GM12865 (cell line): ENCODE results near the gene FMNL1.

Experiments used
- DNase-seq: peaks from one replicate; pipeline ENCODE4 v3.0.0; 2010; ENCODE audit warnings: low read depth
- H3K4me3 ChIP-seq: 2 replicates; pipeline ENCODE4 v1.5.1; 2011; ENCODE audit warnings: mild to moderate bottlenecking, low read depth, low read length, control low read depth
- CTCF ChIP-seq: IDR thresholded peaks from 2 replicates; pipeline ENCODE4 v1.5.1; 2011; ENCODE audit warnings: low read length, control low read depth, low read depth, inconsistent platforms; ENCODE audit not compliant: insufficient read depth; ENCODE audit errors: missing control alignments

Gene FMNL1

GRCh38 chr17:45230787-45231480, 9.2 kb downstream of the FMNL1 start:
- TF ChIP-seq CTCF: no peak
- no peak overlapping the region for H3K4me3 ChIP-seq
- DNase-seq: no peak

- H3K4me3 ChIP-seq: no peak overlapping the region
- peak; percentile 46 for DNase-seq
- TF ChIP-seq CTCF: peak; percentile 39
Observed at GRCh38 chr17:45231481-45232116, 9.9 kb downstream of the FMNL1 start.

- TF ChIP-seq CTCF: no peak
- no peak overlapping the region for H3K4me3 ChIP-seq
- no peak for DNase-seq
Observed at GRCh38 chr17:45232514-45233422, 11.1 kb downstream of the FMNL1 start.

DNA sequence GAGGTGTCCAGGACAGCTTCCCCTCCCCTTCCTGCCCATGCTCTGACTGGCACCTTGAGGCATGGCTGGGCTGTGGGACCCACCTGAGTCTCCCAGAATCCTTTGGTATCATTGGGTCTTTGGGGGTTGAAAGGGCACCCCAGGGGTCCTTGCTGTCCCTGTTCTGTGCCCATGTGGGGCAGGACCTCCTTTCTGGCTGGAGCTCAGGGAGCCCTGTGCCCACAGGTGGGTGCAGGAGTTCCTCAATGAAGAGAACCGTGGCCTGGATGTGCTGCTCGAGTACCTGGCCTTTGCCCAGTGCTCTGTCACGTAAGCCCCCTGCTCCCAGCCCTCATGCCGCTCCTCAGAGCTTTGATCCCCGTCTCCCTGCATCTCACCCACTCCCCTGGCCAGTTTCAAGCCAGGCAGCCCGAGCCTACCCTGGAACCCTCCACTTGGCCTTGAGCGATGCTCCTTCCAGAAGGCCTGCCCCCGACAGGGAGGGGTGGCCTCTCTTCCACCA, 11.8 kb downstream of the FMNL1 start:
- no peak for DNase-seq
- H3K4me3 ChIP-seq: no peak overlapping the region
- no peak for TF ChIP-seq CTCF

- H3K4me3 ChIP-seq: no peak overlapping the region
- TF ChIP-seq CTCF: peak; percentile 58
- DNase-seq: peak; percentile 64
Observed at GRCh38 chr17:45234641-45235415, 13.1 kb downstream of the FMNL1 start.

GRCh38 chr17:45235416-45236281, 14.0 kb downstream of the FMNL1 start:
- peak; percentile 87 for DNase-seq
- TF ChIP-seq CTCF: peak; percentile 86
- no peak overlapping the region for H3K4me3 ChIP-seq
